Vagina (tissue), 2 donors: ENCODE data around the gene FAM124A. TPM values are rescaled to one million over a fixed set of nuclear protein-coding genes. Genes with fewer than 3 reads are reported as not detected.

Experiments used
- DNase-seq, 2 donors: peaks; one replicate each; pipeline ENCODE4 v3.0.0-alpha.2; 2017; ENCODE audit errors: extremely low spot score in 2 of 2
- H3K27ac ChIP-seq: fragments of 200-600 bp; sonication (generic); one replicate; pipeline ENCODE4 v1.5.1; 2019
- H3K27me3 ChIP-seq: fragments of 200-600 bp; sonication (generic); one replicate; pipeline ENCODE4 v1.5.1; 2019
- H3K36me3 ChIP-seq, 2 donors: fragments of 200-600 bp; sonication (generic); one replicate each; pipeline ENCODE4 v1.5.1; 2017 to 2019
- H3K4me1 ChIP-seq: fragments of 200-600 bp; sonication (generic); one replicate; pipeline ENCODE4 v1.5.1; 2019
- H3K4me3 ChIP-seq, 2 donors: fragments of 200-600 bp; sonication (generic); 1 replicate in 1 of 2; 2 replicates in 1 of 2; pipeline ENCODE4 v1.5.1; 2016 to 2019
- H3K9me3 ChIP-seq: fragments of 200-600 bp; sonication (generic); one replicate; pipeline ENCODE4 v1.5.1; 2019
- POLR2A ChIP-seq, 2 donors: fragments of 450-650 bp; IDR thresholded peaks; one replicate each; pipeline ENCODE4 v1.6.1; 2017; ENCODE audit warnings: antibody characterized with exemption in 2 of 2, mild to moderate bottlenecking in 2 of 2, moderate library complexity in 2 of 2
- POLR2AphosphoS5 ChIP-seq, 2 donors: sonication (generic); formaldehyde crosslinking; IDR thresholded peaks; one replicate each; pipeline ENCODE4 v1.9.0; 2017; ENCODE audit warnings: antibody characterized with exemption in 2 of 2, mild to moderate bottlenecking in 2 of 2, low read depth in 1 of 2; ENCODE audit not compliant: insufficient read depth in 1 of 2
- intact Hi-C: fragments of 100-400 bp; cut with DNase I; formaldehyde crosslinking; loops from one replicate; pipeline ENCODE4 v1.15.1; 2023
- total RNA-seq: library from RNA; depleted of rRNA; stranded (reverse); fragments of >200 nt; gene quantifications from one replicate; pipeline ENCODE4 v1.2.3, GENCODE V29; 2016
- TF ChIP-seq, protein P1 (sequence below), 3 experiments: fragments of 450-650 bp in 2 of 3; fragments of 200-600 bp in 1 of 3; sonication (generic) in 1 of 3; IDR thresholded peaks; one replicate each; pipeline ENCODE4 v1.5.1; 2017 to 2019; ENCODE audit warnings: antibody characterized with exemption in 3 of 3, mild to moderate bottlenecking in 2 of 3, moderate library complexity in 2 of 3

FAM124A gene
- total RNA-seq, 1 donor from 2014 or later, result 5.4 TPM

GRCh38 chr13:51191743-51192142 is 30.5 kb upstream of the FAM124A start:
- DNase-seq, result no peak
- H3K4me3 ChIP-seq, result no peak overlapping the region
- intact Hi-C loops, result no loop called here
- no peaks in the 10 kb centered on the region for H3K4me1 ChIP-seq
- no peaks in the 10 kb centered on the region for H3K27me3 ChIP-seq
- H3K27ac ChIP-seq, result no peak overlapping the region
- TF ChIP-seq, protein P1, sequence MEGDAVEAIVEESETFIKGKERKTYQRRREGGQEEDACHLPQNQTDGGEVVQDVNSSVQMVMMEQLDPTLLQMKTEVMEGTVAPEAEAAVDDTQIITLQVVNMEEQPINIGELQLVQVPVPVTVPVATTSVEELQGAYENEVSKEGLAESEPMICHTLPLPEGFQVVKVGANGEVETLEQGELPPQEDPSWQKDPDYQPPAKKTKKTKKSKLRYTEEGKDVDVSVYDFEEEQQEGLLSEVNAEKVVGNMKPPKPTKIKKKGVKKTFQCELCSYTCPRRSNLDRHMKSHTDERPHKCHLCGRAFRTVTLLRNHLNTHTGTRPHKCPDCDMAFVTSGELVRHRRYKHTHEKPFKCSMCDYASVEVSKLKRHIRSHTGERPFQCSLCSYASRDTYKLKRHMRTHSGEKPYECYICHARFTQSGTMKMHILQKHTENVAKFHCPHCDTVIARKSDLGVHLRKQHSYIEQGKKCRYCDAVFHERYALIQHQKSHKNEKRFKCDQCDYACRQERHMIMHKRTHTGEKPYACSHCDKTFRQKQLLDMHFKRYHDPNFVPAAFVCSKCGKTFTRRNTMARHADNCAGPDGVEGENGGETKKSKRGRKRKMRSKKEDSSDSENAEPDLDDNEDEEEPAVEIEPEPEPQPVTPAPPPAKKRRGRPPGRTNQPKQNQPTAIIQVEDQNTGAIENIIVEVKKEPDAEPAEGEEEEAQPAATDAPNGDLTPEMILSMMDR (IDR thresholded peaks at IDR 0.05), result no peak
- no peak for TF ChIP-seq POLR2AphosphoS5 (IDR thresholded peaks at IDR 0.05; ENCODE audit: insufficient read depth in 1 of 2, low read depth in 1 of 2)
- no peak for TF ChIP-seq POLR2A (IDR thresholded peaks at IDR 0.05)
- H3K36me3 ChIP-seq, result no peaks in the 10 kb centered on the region
- H3K9me3 ChIP-seq, result no peaks in the 10 kb centered on the region

GRCh38 chr13:51192348-51192747 is 29.9 kb upstream of the FAM124A start:
- H3K4me1 ChIP-seq, result no peaks in the 10 kb centered on the region
- TF ChIP-seq POLR2A (IDR thresholded peaks at IDR 0.05), result no peak
- no peak for TF ChIP-seq POLR2AphosphoS5 (IDR thresholded peaks at IDR 0.05; ENCODE audit: insufficient read depth in 1 of 2, low read depth in 1 of 2)
- TF ChIP-seq, protein P1 (IDR thresholded peaks at IDR 0.05), result no peak
- no peaks in the 10 kb centered on the region for H3K36me3 ChIP-seq
- no peaks in the 10 kb centered on the region for H3K9me3 ChIP-seq
- intact Hi-C loops, result no loop called here
- no peak overlapping the region for H3K27ac ChIP-seq
- no peaks in the 10 kb centered on the region for H3K27me3 ChIP-seq
- no peak overlapping the region for H3K4me3 ChIP-seq
- no peak for DNase-seq

DNA sequence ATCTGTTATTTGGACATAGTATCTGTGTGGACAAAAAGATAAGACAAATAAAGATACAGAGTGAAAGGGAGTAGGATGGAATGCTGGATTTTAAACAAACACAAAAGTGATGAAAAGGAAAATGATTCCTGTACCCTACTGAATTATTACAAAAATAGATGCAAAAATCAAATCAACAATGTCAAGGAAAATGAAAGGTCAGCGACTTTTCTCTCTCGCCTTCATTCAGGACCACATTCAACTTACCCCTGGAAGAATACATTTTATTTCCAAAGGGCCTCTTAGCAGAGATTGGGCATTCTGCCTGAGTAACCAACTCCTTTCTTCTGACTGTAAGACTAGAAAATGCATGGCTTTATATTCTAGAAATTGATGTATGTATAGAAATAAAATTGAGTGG is 28.8 kb upstream of the FAM124A start:
- H3K9me3 ChIP-seq, result no peaks in the 10 kb centered on the region
- H3K4me1 ChIP-seq, result no peaks in the 10 kb centered on the region
- H3K36me3 ChIP-seq, result no peaks in the 10 kb centered on the region
- no peak for DNase-seq
- intact Hi-C loops, result no loop called here
- H3K27ac ChIP-seq, result no peak overlapping the region
- H3K27me3 ChIP-seq, result no peaks in the 10 kb centered on the region
- TF ChIP-seq, protein P1 (IDR thresholded peaks at IDR 0.05), result no peak
- TF ChIP-seq POLR2AphosphoS5 (IDR thresholded peaks at IDR 0.05; ENCODE audit: insufficient read depth in 1 of 2, low read depth in 1 of 2), result no peak
- TF ChIP-seq POLR2A (IDR thresholded peaks at IDR 0.05), result no peak
- H3K4me3 ChIP-seq, result no peak overlapping the region

- no peaks in the 10 kb centered on the region for H3K9me3 ChIP-seq
- no peaks in the 10 kb centered on the region for H3K4me1 ChIP-seq
- intact Hi-C loops, result no loop called here
- no peak overlapping the region for H3K4me3 ChIP-seq
- TF ChIP-seq, protein P1 (IDR thresholded peaks at IDR 0.05), result no peak
- TF ChIP-seq POLR2AphosphoS5 (IDR thresholded peaks at IDR 0.05; ENCODE audit: insufficient read depth in 1 of 2, low read depth in 1 of 2) (no peak), POLR2A (IDR thresholded peaks at IDR 0.05) (no peak)
- no peaks in the 10 kb centered on the region for H3K27me3 ChIP-seq
- H3K27ac ChIP-seq, result no peak overlapping the region
- no peaks in the 10 kb centered on the region for H3K36me3 ChIP-seq
- no peak for DNase-seq
These were observed 27.3 kb upstream of the FAM124A start for GRCh38 chr13:51194942-51195341.

DNA sequence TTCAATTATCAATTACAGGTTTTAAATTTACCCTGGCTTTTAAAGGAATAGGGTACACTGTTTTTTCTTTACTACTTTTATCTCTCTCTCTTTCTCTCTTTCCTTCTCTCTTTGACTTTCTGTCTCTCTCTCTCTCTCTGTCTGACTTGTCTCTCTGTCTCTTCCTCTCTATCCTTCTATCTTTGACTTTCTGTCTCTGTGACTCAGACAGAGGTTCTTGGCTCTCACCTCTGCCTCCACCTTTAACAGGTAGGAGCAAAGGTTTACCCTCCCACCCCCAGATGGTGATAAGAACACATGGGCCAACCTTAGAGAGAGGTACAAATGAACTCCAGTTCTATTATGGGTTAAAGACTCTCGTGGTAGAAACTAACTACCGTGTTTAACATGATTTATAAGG is 20.3 kb upstream of the FAM124A start:
- no peak for DNase-seq
- Histone ChIP-seq H3K4me1 (no peaks in the 10 kb centered on the region), H3K9me3 (no peaks in the 10 kb centered on the region), H3K4me3 (no peak overlapping the region), H3K36me3 (no peaks in the 10 kb centered on the region), H3K27me3 (no peaks in the 10 kb centered on the region), H3K27ac (no peak overlapping the region)
- intact Hi-C loops, result no loop called here
- no peak for TF ChIP-seq POLR2AphosphoS5 (IDR thresholded peaks at IDR 0.05; ENCODE audit: insufficient read depth in 1 of 2, low read depth in 1 of 2)
- no peak for TF ChIP-seq POLR2A (IDR thresholded peaks at IDR 0.05)
- TF ChIP-seq, protein P1 (IDR thresholded peaks at IDR 0.05), result no peak
